ENCODE data around the gene HOXA4.

- TF ChIP-seq CTCF (optimal IDR thresholded peaks at IDR 0.05 in 1 of 3, IDR thresholded peaks at IDR 0.05 in 1 of 3, conservative IDR thresholded peaks at IDR 0.05 in 1 of 3; ENCODE audit: extremely low read depth in 1 of 3, insufficient read depth in 2 of 3, low read length in 3 of 3) (no peak), EZH2 (IDR thresholded peaks at IDR 0.05; ENCODE audit: low read length) (no peak)
Observed at GRCh38 chr7:27154369-27154768, 23.8 kb upstream of the HOXA4 start.
